HS-5 (cell line): ENCODE results near the gene STX16.

Source experiments
- DNase-seq: peaks from one replicate; pipeline ENCODE4 v3.0.0-alpha.2; 2012; ENCODE audit warnings: low read depth

The STX16 gene

DNA sequence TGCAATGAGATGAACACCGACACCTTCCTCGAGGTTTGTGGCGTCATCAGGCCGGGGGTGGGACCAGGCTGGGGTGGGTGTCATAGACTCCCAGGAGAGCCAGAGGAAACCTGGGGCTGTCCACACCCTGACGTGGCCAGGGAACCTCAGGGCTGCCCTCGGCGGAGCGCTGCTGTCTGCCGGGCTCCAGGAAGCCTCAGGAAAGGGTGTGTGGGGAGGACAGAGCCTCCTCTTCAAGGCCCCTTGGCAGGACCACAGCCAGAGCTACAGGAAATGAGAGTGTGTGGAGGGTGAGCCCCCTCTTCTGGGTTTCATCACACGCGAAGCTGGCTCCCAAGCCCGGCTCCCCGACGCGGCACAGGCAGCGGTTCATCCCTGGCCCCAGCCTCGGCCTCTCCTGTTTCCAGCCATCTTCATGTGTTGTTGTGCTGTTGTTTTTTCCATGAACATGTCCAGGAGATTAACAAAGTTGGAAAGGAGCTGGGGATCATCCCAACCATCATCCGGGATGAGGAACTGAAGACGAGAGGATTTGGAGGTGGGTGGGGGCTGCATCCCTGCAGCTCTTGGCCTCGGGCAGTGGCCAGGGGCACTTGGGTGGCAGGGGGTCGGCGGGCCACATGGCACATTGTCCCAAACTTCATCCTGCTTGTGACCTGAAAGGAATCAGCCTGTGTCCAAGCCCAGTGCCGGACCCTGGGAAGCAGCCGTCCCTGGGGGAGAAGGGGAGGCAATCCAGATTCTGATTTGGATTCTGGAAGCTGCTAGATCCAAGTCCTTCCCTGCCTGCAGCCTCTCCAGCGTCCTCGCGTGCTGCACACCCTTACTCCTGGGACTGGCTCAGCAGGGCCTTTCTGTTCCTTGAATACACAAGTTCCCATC, 47.9 kb downstream of the STX16 start:
- no peak for DNase-seq

DNA sequence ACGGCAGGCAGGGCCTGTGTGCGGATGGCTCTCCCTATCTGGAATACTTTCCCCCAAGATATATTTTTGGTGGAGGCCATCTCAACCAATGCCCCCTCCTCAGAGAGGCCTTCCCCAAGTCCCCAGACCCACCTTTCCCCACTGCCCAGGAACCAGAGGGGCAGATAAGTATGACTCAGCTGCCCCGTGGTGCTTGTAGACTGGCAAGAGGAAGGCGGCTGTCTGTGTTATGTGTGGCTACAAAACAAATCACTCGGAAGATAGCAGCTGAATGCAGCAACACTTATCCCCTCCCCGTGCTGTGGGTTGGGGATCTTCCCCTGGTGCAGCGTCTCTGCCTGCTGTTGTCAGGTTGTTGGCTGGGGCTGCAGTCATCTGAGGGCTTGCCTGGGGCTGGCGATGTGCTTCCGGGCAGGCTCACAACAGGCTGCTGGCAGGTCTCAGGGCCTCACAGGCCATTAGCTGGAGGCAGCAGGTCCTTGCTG, 48.6 kb downstream of the STX16 start:
- DNase-seq: no peak

DNA sequence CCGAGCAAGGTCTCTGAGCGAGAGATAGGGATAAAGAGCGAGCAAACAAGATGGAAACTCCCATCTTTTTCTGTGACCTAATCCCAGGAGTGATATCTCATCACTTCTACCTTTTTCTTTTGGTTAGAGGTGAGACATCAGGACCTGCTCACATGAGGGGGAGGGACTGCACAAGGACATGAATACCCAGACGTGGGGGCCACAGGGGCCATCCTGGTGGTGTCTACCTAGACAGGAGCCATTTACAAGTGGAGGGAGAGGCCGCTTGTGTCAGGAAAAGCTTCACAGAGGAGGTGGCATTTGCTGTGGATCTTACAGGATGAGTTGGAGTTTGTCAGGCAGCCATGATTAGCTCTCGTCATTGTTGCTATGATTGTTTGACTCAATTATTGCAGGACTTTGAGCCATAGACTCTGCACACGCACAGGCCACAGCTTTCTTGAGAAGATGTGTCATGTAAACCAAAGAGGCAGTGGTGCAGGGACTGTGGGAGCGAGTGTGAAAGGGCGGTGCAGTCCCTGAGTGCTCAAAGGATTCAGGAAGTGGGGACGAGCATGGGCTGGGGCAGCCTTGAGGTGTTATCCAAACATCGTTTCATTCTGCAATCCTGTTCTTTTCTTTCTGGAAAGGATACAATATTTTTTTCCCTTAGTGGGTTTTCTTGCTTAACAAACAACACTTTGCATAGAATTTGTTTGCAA, 49.2 kb downstream of the STX16 start:
- no peak for DNase-seq

DNA sequence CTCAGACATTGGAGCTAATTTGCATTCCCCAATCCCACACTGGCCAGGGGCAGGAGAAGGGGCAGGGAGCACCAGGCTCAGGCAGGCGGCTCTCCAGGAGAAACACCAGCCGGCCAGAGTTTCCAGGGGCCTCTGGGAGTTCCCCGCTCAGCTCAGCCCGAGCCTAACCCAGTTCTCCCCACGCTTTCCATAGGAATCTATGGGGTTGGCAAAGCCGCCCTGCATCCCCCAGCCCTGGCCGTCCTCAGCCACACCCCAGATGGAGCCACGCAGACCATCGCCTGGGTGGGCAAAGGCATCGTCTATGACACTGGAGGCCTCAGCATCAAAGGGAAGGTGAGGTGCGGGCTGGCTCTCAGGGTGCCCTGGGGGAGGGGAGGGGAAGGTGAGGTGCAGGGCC, 49.7 kb downstream of the STX16 start:
- DNase-seq: no peak

DNA sequence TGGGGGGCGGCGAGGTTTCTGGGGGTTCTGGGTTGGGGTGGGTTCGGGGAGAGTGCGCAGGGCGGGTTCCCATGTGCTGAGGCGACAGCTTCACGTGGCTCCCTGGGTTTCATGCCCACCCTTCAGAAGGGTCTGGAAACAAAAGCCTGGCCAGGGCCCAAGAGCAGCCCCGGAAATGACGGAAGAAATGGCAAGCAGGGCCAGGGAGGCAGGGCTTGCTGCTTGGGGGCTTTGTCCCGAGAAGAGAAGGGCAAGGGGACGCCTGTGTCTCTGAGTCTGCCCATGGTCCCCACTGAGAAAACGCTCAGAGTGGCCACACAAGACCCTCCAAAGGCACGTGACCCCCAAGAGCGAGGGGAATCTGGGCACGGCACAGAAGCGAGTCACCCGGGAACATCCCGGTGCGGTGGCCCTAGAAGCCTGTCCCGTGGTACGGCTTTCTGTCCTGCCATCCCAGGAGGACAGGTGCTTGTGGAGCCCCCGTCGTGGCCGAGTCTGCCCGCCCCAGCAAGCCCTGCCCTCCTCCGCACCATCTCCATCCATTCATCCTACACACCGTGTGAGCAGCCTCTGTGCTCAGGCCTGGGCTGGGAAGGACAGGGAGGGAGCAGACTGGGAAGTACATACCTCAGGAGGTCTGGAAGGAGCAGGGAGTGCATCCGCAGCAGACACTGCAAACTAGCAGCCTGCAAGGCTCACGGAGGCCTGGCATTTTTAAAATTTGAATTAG, 50.5 kb downstream of the STX16 start:
- DNase-seq: no peak

DNA sequence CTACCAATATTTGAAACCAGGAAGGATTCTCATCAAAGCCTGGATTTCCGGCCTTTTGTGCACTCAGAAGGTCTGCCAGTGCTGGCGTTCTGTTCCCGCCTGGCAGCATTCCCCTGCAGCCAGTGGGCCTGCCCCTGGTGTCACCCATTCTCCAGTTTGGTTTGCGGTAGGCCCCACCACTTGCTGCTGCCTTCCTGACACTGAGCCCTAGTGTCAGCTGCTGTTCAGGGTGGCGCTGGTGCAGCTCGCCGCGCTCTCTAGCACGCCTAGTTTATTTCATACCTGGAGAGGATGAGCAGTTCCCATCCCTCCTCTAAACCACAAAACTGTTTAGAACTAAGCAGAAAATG, 51.1 kb downstream of the STX16 start:
- DNase-seq: no peak

DNA sequence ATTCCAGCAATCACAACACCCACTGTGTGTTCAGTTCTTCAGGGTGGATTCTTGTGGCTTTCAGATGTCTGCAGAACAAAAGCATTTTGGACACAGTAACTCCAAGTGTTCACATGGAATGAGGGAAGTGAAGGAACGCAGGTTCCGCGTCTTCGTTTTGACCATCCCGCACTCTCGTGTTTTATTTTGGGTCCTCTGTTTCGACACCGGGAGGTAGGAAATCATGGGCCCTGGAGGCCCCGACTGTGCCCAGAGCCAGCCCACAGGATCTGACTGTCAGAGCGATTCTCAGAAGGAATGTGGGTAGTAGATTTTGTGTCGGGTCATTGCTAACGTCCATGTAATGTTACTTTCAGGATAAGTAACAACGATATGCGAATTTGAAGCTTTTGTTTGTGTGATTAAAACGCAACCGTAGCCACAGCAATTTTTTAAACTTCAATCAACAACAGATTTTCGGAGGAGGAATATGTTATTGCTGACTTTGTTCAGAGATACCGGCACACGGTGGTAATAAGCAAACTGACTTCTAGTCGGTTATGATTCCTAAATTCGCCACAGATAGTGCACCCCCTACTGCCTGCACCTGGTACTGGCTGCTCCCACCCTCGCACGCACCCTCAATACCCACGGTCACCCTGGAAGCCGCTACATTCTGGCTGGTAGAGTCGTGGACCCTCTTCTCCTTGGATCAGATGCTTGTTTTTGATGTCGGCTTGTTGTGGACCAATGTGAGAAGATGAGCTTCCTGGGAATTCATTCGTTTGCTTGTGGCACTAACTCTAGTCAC, 52.0 kb downstream of the STX16 start:
- no peak for DNase-seq

DNA sequence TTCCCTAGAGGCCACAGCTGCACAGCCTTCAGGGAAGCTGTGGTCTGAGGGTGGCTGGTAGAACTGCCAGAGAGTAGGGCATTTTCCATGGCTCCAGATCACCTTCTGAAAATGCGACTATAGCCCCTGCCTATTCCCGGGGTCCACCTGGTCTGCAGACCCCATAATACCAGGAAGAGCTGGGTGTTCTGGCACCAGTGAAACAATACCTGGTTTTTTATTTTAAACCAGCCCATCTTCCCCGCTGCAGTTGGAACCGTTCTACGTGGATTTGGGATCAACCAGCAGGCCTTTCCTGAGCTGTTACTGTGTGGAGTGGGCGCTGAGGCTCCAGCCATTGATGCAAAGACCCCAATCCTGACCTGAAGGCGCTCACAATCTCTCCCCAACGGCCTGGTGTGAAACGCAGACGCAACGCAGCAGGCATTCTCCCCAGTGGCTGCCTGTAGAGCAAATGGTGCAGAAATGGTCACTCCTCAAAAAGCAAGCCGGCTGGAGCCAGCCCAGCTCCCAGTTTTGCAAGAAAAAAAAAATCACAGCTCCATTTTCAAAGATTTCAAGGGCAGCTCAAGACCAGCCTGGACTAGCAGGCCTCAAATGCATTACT, 52.8 kb downstream of the STX16 start:
- no peak for DNase-seq

DNA sequence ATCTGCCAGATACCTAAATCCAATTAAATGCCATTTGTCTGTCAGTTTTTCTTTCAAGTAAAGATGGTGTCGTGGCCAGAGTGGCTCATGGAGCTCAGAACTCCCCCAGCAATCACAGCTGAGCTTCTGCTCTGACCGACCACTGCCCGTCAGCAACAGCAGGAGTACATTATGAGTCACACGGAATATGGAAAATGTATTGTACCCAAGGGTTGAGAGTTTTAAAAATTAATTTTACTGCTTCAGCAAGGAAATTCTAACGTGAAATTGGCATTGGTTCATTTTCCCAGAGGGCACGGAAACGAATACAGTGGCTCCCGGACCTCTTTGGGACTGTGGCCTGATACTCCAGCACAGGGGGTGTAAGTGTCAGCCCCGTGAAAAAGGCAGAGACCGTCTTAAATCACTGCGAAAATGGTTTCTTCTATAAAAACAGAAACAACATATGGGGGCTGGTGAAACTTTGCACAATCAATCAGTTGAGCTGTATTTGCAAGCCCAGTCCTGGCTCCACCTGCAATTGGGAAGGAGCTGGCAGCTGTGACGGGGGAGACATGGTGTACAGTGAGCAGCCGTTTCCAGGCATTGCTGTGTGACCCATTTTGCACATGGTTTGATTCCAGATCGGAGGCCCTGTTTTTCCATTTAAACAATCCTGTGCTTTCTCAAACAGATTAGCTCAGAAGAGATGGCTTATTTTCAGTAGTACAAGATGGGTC, 54.3 kb downstream of the STX16 start:
- no peak for DNase-seq

DNA sequence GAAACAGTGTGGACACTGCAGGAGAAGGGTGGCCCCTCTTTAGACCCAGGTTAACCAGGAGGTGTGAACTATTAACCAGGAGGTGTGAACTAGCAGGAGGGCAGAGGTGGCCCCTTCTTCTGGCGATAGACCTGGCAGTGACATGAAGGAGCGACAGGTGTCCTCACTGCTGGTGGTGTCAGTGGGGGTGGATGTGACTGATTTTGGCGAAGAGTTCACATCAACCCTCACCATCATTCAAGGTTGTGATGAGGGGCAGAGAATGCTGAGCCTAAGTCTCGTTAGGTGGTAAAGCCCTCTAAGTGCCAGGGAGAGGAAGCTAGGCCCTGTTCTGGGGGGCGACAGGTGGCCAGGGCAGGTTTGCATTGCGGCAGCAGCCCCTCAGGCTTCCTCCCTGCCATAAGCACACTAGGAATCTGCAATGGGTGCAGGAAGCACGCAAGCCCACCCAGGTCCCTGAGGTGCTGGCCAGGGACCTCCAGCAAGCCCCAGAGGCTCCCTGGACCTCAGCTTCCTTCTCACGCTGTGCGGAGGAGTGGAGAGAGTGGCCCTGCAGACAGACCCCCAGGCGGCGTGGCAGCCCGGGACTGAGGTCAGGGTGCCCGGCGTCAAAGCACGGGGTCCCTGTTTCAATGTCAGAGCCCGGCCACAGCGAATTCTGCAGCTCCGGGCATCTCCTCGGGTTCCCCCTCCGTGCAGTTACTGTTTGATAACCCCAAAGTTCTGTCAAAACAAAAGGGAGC, 55.2 kb downstream of the STX16 start:
- no peak for DNase-seq

DNA sequence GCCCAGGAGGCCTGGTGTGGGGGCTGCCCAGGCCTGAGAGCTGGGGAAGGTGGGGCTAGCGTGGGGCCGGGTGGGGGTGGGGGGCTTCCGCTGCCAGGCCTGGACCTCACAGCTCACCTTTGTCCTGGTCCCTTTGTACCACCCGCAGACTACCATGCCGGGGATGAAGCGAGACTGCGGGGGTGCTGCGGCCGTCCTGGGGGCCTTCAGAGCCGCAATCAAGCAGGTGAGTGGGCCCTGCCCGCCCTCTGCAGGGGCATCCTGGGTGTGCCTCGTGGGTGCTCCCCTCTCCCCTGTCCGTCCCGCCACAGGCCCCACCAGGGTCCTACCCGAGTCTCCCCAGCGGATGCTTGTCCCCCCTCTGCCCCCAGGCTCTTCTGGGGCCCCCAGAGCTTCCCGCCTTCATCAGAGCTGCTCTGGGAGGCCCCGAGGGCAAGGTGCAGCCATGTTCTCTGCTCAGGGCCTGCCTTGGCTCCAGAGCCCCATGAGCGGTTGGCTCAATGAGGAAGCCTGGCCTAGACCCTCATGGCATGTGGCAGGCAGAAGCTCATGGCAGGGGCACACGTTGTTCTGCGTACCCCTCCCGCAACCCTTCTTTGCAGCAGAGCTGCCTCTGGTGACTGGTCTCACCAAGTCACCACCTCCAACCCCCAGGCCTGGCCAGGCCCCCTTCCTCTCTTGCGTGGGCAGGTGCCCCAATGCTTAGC, 56.0 kb downstream of the STX16 start:
- DNase-seq: no peak

DNA sequence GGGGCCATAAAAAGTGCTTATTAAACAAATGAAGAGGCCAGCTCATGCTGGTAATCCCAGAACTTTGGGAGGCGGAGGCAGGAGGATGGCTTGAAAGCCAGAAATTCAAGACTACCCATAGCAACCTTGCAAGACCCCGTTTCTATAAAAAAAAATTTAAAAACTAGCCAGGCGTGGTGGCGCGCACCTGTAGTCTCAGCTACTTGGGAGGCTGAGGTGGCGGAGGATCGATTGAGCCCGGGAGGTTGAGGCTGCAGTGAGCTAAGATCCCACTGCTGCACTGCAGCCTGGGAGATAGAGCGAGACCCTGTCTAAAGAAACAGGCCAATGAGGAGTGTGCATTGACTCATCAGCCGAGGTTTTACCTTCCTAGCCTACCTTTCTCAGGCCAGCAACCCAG, 56.7 kb downstream of the STX16 start:
- DNase-seq: no peak

DNA sequence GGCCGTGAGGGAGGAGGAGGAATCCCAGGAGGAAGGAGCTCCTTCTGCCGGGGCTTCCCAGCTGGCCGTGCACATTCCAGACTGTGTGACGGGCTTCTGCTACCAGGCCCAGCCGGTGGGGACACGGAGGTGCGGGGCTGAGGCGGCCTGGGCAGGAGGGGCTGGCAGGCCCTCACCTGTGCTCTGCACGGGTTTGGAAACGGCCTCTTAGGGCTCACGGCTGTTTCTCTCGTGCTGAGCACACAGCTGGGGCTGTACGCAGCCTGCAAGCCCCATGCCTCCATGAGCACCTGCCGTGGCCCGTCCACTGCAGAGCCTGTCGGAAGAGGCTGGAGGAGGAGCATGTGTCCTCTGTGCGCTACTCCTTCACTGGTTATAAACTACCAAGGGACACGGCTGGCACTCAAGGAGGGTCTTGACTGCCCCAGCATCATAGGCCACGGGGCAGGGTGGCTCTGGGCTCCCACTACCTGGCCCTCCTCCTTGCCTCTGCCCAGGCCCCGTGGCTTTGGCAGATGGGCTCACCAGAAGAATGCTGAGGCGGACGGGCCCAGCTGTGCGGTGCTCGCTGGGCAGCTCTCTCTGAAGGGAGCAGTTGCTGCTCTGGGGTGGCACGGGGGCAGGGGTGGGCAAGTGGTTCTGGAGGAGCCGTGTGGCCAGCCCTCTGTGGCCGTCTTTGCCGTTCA, 57.3 kb downstream of the STX16 start:
- no peak for DNase-seq

DNA sequence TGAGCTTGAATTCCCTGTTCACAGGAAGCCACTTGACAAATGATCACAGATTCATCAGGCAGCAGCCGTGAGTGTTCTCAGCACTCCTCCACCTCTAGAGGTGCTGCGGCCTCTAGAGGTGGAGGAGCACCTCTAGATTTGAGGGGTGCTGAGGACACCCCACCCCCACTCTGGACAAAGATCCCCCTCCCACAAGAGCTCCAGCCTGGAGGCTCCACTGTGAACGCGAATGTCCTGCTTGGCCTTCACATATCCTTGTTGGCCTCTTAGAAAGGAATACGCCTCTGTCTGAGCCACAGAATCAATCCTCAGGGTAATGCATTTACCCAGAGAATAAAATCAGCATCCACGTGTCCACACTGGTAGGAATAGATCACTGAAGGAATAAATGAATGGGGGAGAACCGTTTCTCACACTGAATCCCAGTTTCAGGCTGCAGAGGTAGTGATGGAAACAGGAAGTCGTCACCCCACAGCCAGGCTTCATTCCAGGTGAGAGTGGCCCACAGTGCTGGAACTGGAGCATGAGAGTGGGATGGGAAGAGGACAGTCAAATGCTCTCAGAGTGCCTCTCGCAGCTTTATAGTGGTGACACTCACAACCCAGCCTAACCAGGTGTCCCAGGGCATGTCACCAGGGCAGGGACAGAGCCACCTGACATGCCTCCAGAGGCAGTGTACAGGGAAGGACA, 58.1 kb downstream of the STX16 start:
- no peak for DNase-seq

DNA sequence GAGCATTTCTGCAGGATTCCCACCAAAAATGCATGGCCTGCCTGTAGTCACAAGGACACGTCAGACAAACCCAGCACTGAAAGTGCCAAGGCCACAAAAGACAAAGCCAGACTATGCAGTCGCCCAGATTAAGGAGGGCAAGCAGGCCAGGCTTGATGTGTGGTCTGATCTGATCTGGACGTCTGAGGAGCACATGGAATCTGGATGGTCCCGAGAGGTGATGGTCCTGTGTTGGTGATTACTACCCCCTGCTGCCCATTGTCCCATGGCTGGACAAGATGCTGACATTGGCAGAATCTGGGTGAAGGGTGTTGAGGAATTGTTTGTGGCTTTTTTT, 58.6 kb downstream of the STX16 start:
- no peak for DNase-seq

DNA sequence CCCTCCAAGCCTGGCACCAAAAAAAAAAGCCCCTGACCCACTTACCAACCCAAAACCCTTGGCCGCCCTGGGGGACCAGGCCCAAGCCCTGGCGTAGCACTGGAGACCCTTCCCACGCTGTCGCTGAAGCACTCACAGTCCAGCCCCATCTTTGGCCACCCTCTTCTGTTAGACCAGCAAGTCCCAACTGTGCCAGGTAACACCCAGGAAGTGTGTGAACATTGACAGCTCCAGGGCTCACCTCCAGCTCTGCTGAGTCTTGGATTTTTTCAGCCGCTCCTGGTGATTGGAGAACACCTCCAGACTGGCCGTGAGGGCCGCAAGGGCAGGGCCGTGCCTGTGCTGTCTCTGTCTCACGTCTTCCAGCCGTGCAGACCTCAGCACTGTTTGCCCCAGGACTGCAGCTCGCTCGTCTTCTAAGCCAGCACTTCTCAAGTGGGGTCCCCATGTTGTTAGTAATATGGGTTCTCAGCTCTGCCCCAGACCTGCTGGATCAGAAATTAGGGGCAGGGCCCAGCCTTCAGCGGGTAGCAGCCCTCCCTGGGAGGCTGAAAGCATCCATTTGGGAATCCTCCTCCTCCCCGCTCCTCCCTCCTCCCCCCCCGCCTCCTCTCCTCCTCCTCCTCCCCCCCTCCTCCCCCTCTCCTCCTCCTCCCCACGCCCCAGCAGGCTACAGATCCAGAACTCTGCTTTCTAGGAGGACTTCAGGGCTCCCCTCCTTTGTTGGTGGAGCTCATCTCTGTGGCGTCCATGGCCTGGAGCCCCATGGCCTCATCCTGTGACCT, 59.6 kb downstream of the STX16 start:
- no peak for DNase-seq

DNA sequence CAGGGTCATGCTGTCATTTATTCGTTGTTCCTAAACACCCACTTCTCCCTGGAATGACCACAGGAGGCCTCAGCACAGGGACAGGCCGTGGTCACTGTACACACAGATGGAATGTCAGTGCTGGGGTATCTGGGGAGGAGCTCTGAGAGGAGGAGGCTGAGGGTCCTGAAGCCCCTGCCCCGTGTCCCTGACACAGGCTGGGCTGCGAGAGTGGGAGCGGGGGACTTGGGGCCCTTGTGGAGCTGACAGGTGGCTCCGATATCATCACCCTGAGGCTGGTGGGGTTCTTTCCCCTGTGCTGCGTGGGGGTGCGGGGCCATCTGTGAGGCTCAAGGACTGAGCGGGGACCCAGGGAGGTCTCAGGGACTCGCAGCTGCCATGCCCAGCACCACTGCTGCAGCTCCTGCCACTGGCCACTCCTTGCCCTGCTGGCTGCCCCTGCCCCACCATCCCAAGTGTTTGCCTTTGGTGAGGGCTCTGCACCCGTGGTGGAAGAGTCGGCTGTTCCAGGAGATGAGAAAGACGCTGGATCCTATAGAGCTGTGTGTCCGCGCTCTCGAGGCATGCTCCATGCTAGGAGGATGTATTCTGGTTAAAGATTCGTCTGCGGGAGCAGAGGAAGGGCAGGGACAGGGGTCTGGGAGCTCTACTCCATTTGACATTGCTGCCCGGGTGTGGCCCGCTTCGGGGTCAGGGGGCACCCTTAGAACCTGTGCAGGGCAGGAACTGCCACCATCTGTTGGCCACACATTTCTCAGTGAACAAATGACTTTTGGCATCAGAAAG, 60.4 kb downstream of the STX16 start:
- DNase-seq: no peak
